ENCODE data around the gene SLC30A5. TPM values are rescaled to one million over a fixed set of nuclear protein-coding genes. Genes with fewer than 3 reads are reported as not detected.

Gene SLC30A5
- total RNA-seq: 46.9 and 50.6 TPM in 2 replicates

DNA sequence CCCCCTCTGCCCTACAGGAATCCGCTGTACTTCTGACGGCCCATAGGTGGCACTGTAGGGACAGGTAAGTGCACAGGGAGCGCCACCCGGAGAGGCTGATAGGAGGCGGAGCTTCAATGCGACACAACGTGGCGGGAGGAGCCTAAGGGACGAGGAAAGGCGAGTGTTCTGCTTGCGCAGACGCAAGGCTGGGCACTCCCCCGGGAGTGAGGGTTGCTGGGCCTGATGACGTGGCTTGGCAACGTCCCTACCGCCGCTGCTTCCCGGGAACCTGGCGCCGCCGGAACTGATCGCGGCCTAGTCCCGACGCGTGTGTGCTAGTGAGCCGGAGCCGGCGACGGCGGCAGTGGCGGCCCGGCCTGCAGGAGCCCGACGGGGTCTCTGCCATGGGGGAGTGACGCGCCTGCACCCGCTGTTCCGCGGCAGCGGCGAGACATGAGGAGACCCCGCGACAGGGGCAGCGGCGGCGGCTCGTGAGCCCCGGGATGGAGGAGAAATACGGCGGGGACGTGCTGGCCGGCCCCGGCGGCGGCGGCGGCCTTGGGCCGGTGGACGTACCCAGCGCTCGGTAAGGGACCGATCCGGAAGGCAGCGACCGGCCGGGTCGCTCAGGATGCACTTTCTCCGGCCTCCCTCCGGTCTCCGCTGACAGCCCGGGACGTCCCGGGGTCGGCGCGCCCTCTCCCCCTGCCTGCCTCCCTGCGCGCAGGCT lies at the start of gene SLC30A5:
SLC30A5 (plus strand) TSS at position 244 of the 712 bp plus-strand sequence; CDS start at position 486, 242 bp downstream.

DNA sequence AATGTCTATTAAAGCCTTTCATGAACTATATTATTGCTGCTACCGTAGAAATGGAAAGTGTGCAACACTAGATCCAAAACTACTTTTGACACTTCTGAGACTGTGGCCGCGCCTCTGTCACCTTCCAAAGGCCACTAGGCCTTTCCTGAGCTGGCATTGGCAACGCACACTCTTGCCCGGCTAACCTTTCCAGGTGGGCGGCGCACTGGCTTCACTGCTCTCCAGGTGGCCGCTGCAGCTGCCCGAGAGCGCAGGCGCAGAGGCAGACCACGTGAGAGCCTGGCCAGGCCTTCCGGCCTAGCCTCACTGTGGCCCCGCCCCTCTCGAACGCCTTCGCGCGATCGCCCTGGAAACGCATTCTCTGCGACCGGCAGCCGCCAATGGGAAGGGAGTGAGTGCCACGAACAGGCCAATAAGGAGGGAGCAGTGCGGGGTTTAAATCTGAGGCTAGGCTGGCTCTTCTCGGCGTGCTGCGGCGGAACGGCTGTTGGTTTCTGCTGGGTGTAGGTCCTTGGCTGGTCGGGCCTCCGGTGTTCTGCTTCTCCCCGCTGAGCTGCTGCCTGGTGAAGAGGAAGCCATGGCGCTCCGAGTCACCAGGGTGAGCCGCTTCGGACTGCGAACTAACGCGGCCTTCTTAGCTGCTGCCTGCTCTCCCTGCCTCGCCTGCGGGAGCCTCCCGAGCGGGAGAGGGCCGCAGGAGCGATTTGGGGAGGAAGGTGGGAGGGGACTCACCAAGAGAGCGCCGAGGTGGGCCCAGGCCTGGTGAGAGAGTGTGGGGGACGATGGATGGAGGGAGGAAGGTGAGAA lies 73.1 kb downstream of the SLC30A5 start, which contains the start of gene CCNB1:
CCNB1 (plus strand) TSS at position 465 of the 807 bp plus-strand sequence; CDS start at position 578, 113 bp downstream.

Other genes starting within 250 kb of the SLC30A5 start
- gene CCNB1, start 73.1 kb downstream of the SLC30A5 start, total RNA-seq: 8.5 and 34.5 TPM in 2 replicates
- 7.2 and 9.6 TPM in 2 replicates for gene CENPH, start 95.6 kb downstream of the SLC30A5 start, total RNA-seq
- 61.7 and 77.6 TPM in 2 replicates for gene CDK7, start 140.9 kb downstream of the SLC30A5 start, total RNA-seq
- 3.8 and 3.9 TPM in 2 replicates for gene CCDC125, start 238.8 kb downstream of the SLC30A5 start, total RNA-seq

Measured in tracheal epithelial cell (primary cell).